NT2/D1 (cell line): ENCODE results near the gene RANBP17.

Experiments
- YY1 ChIP-seq: IDR thresholded peaks from 2 replicates; pipeline ENCODE4 v1.6.1; 2011; ENCODE audit not compliant: insufficient read length, insufficient read depth
- ZNF274 ChIP-seq: IDR thresholded peaks from 2 replicates; pipeline ENCODE4 v1.6.1; 2011; ENCODE audit warnings: mild to moderate bottlenecking, low read depth, low read length

GRCh38 chr5:171149333-171149732 is 287.5 kb downstream of the RANBP17 start:
- TF ChIP-seq YY1 (no peak), ZNF274 (no peak)
